Neural progenitor cell (in vitro differentiated cells): ENCODE data around the gene ATP11A.

Experiments
- EZH2 ChIP-seq: fragments of 200-600 bp; sonication (generic); IDR thresholded peaks from 2 replicates; pipeline ENCODE4 v1.6.1; 2017; ENCODE audit warnings: antibody characterized with exemption, mild to moderate bottlenecking, moderate library complexity
- TF ChIP-seq, protein P1 (sequence below): fragments of 200-600 bp; sonication (generic); IDR thresholded peaks from 2 replicates; pipeline ENCODE4 v1.5.1; 2017; ENCODE audit warnings: antibody characterized with exemption, mild to moderate bottlenecking

DNA sequence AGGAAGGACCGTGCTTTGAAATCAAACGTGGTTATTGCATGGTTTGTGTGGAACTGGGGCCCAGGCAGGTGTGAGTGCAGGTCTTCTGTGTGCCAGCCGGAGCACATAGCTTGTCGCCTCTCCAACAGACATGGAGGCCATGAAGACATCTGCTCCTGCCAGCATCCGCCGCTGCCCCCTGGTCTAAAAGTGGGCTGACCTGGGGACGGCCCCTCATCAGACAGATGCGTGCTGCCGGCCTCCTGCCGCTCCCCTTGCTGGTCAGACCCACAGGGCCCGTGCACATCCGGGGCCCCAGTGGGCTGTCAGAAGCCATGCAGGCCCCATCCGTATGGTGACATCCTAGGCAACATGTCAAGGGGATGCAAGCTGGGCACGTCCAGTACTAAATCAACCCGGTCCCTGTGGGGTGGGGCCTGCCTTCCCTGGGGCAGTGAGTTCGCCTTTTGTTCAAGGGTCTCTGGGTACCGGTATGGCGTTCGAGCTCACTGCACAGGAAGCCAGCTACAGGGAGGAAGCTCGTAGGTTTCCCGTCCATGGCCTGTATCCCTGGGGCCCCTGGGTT is 191.2 kb downstream of the ATP11A start:
- TF ChIP-seq EZH2: no peak
- TF ChIP-seq, protein P1, sequence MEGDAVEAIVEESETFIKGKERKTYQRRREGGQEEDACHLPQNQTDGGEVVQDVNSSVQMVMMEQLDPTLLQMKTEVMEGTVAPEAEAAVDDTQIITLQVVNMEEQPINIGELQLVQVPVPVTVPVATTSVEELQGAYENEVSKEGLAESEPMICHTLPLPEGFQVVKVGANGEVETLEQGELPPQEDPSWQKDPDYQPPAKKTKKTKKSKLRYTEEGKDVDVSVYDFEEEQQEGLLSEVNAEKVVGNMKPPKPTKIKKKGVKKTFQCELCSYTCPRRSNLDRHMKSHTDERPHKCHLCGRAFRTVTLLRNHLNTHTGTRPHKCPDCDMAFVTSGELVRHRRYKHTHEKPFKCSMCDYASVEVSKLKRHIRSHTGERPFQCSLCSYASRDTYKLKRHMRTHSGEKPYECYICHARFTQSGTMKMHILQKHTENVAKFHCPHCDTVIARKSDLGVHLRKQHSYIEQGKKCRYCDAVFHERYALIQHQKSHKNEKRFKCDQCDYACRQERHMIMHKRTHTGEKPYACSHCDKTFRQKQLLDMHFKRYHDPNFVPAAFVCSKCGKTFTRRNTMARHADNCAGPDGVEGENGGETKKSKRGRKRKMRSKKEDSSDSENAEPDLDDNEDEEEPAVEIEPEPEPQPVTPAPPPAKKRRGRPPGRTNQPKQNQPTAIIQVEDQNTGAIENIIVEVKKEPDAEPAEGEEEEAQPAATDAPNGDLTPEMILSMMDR: no peak
